HepG2 (cell line): ENCODE measurements around the gene ZNF213. TPM values are rescaled to one million over a fixed set of nuclear protein-coding genes. Genes with fewer than 3 reads are reported as not detected.

Experiments used
- EEA1 ChIP-seq: sonication (generic); formaldehyde crosslinking; IDR thresholded peaks from 2 replicates; pipeline ENCODE4 v1.5.1; 2020; ENCODE audit warnings: mild to moderate bottlenecking, missing genetic modification reagents, borderline replicate concordance
- GABPA ChIP-seq, 2 experiments: IDR thresholded peaks; 2 replicates each; pipeline ENCODE4 v1.6.1; 2011 to 2016; ENCODE audit warnings: low read depth in 2 of 2, low read length in 1 of 2, missing biosample characterization in 1 of 2, missing genetic modification characterization in 1 of 2
- KAT7 ChIP-seq: IDR thresholded peaks from 2 replicates; pipeline ENCODE4 v1.6.1; 2018; ENCODE audit warnings: borderline replicate concordance, missing compliant biosample characterization
- SMAD1 ChIP-seq: sonication (generic); formaldehyde crosslinking; IDR thresholded peaks from 2 replicates; pipeline ENCODE4 v1.4.0; 2020; ENCODE audit warnings: missing genetic modification reagents, low read depth, mild to moderate bottlenecking, borderline replicate concordance
- SMC3 ChIP-seq: IDR thresholded peaks from 2 replicates; pipeline ENCODE4 v1.6.1; 2011; ENCODE audit warnings: low read length, improper control_type of control experiment
- SNRNP70 ChIP-seq: fragments of 200-400 bp; formaldehyde crosslinking; IDR thresholded peaks from 2 replicates; pipeline ENCODE4 v1.6.1; 2017; ENCODE audit warnings: mild to moderate bottlenecking, low read depth, low read length, moderate library complexity
- SP2 ChIP-seq: sonication (generic); formaldehyde crosslinking; IDR thresholded peaks from 2 replicates; pipeline ENCODE4 v1.5.1; 2020; ENCODE audit warnings: mild to moderate bottlenecking, missing genetic modification reagents
- TP53 ChIP-seq: sonication (generic); formaldehyde crosslinking; conservative IDR thresholded peaks from 2 replicates; pipeline ENCODE4 v1.4.0; 2020; ENCODE audit warnings: missing genetic modification reagents
- U2AF1 ChIP-seq: fragments of 200-400 bp; formaldehyde crosslinking; optimal IDR thresholded peaks from 2 replicates; pipeline ENCODE3; 2017; ENCODE audit warnings: mild to moderate bottlenecking, low read depth, low read length
- ZBTB10 ChIP-seq: sonication (generic); formaldehyde crosslinking; IDR thresholded peaks from 2 replicates; pipeline ENCODE4 v1.4.0; 2020; ENCODE audit warnings: missing genetic modification reagents, borderline replicate concordance
- ZBTB2 ChIP-seq: sonication (generic); formaldehyde crosslinking; IDR thresholded peaks from 2 replicates; pipeline ENCODE4 v1.8.0; 2022; ENCODE audit warnings: low read depth, missing genetic modification reagents
- ZBTB37 ChIP-seq: sonication (generic); formaldehyde crosslinking; IDR thresholded peaks from 2 replicates; pipeline ENCODE4 v1.4.0; 2020; ENCODE audit warnings: mild to moderate bottlenecking, missing genetic modification reagents
- ZNF12 ChIP-seq: sonication (generic); formaldehyde crosslinking; IDR thresholded peaks from 2 replicates; pipeline ENCODE4 v1.5.0; 2020; ENCODE audit warnings: missing genetic modification reagents
- ZNF354B ChIP-seq: sonication (generic); formaldehyde crosslinking; IDR thresholded peaks from 2 replicates; pipeline ENCODE4 v1.8.0; 2022; ENCODE audit warnings: mild to moderate bottlenecking, missing genetic modification reagents
- ZNF547 ChIP-seq: sonication (generic); formaldehyde crosslinking; IDR thresholded peaks from 2 replicates; pipeline ENCODE4 v1.5.1; 2020; ENCODE audit warnings: mild to moderate bottlenecking, missing genetic modification reagents
- ZNF572 ChIP-seq: sonication (generic); formaldehyde crosslinking; IDR thresholded peaks from 2 replicates; pipeline ENCODE4 v1.5.1; 2020; ENCODE audit warnings: mild to moderate bottlenecking, missing genetic modification reagents
- ZNF713 ChIP-seq: sonication (generic); formaldehyde crosslinking; IDR thresholded peaks from 2 replicates; pipeline ENCODE4 v1.4.0; 2020; ENCODE audit warnings: mild to moderate bottlenecking, missing genetic modification reagents
- ZNF790 ChIP-seq: sonication (generic); formaldehyde crosslinking; IDR thresholded peaks from 2 replicates; pipeline ENCODE4 v1.8.0; 2022; ENCODE audit warnings: missing genetic modification reagents, mild to moderate bottlenecking, borderline replicate concordance
- ZNF792 ChIP-seq: IDR thresholded peaks from 2 replicates; pipeline ENCODE4 v1.6.1; 2016
- polyA plus RNA-seq, 8 experiments: library from polyadenylated mRNA; depleted of rRNA in 3 of 8; stranded (reverse) in 7 of 8; unstranded in 1 of 8; fragments of >200 nt; fragmentation: Illumina TruSeq in 4 of 8; extraction: Trizol in 4 of 8; gene quantifications; 2 replicates each; pipeline versions ENCODE4 v1.2.1 to v1.2.3, GENCODE V29; 2011 to 2016; ENCODE audit warnings: low read depth in 4 of 8, missing spikeins in 1 of 8, mixed read lengths in 1 of 8; ENCODE audit not compliant: insufficient read depth in 1 of 8
- total RNA-seq, 5 experiments: library from RNA; depleted of rRNA; stranded (reverse); fragments of >200 nt; fragmentation: Illumina TruSeq; extraction: Trizol; gene quantifications; 2 replicates each; pipeline ENCODE4 v1.2.3, GENCODE V29; 2016; ENCODE audit warnings: low read depth in 1 of 5
- TF ChIP-seq, protein P1 (sequence below): IDR thresholded peaks from 2 replicates; pipeline ENCODE4 v1.6.1; 2016; ENCODE audit warnings: missing genetic modification reagents, missing compliant biosample characterization
- TF ChIP-seq, protein P2 (sequence below): IDR thresholded peaks from 2 replicates; pipeline ENCODE4 v1.6.1; 2016; ENCODE audit warnings: low read depth, control low read depth
- TF ChIP-seq, protein P3 (sequence below): sonication (generic); formaldehyde crosslinking; IDR thresholded peaks from 2 replicates; pipeline ENCODE4 v1.4.0; 2020; ENCODE audit warnings: mild to moderate bottlenecking, missing genetic modification reagents

ZNF213 gene
- total and polyA plus RNA-seq, 2 of the 13 experiments (the other 11 are each of a cell fraction or from before 2014, with no cell fraction given), result 0.59 to 0.97 TPM

DNA sequence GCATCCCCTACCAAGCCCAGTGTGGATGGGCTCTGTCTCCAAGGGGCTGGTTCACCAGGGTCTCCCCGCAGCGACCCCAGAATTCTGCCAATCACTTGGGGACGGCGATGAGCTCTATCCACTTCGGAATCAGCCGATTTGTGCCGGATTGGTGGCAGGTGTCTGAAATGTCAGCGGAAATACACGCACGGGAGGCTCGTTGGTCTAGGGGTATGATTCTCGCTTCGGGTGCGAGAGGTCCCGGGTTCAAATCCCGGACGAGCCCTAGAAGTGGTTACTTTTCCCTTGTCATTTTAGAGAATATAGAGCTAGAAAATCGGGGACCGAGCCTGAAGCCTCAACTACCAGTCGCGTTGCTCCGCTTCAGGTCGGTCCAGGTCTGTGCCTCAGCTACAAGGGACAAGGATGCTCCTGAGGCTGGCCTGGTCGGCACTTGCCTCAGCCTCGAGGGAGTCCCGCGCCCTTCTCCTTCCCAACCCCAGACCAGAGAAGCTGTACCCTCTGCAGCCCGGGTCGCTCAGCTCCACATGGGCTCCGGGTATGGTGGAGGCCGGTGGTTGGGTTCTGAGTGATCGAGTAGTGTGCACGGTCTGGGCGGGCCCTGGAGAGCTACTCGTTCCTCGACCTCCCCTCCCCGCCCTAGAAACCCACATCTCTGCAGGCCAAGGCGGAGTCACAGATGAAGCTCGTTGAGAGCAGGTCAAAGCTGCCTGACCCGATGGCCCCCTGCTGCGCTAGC lies 37.2 kb downstream of the ZNF213 start (continued):
- TF ChIP-seq ZNF572 (CRISPR knock-in tag) (no peak), EEA1 (CRISPR knock-in tag) (no peak), ZNF713 (no peak), U2AF1 (no peak), SP2 (CRISPR knock-in tag) (no peak), SMAD1 (CRISPR knock-in tag) (no peak), ZNF790 (CRISPR knock-in tag) (0 out of 2 replicates have a peak, but pooled peaks have one; percentile 33), ZNF354B (CRISPR knock-in tag) (no peak), ZBTB37 (CRISPR knock-in tag) (no peak), ZBTB2 (no peak), GABPA (IDR thresholded peaks at IDR 0.05; ENCODE audit: low read depth, low read length) (peak; percentile 21; the same call in 1 of the 2 replicates), GABPA (CRISPR knock-in tag; IDR thresholded peaks at IDR 0.05; ENCODE audit: low read depth) (peak; percentile 65), SNRNP70 (no peak), ZNF547 (CRISPR knock-in tag) (0 out of 2 replicates have a peak, but pooled peaks have one; percentile 36), SMC3 (no peak), ZNF792 (CRISPR knock-in tag) (no peak), ZBTB10 (CRISPR knock-in tag) (peak; percentile 45; the same call in 1 of the 2 replicates), ZNF12 (CRISPR knock-in tag) (0 out of 2 replicates have a peak, but pooled peaks have one; percentile 27), TP53 (CRISPR knock-in tag) (no peak), KAT7 (CRISPR knock-in tag) (0 out of 2 replicates have a peak, but pooled peaks have one; percentile 42)
- TF ChIP-seq, protein P1, sequence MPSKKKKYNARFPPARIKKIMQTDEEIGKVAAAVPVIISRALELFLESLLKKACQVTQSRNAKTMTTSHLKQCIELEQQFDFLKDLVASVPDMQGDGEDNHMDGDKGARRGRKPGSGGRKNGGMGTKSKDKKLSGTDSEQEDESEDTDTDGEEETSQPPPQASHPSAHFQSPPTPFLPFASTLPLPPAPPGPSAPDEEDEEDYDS (CRISPR knock-in tag), result no peak
- TF ChIP-seq, protein P2, sequence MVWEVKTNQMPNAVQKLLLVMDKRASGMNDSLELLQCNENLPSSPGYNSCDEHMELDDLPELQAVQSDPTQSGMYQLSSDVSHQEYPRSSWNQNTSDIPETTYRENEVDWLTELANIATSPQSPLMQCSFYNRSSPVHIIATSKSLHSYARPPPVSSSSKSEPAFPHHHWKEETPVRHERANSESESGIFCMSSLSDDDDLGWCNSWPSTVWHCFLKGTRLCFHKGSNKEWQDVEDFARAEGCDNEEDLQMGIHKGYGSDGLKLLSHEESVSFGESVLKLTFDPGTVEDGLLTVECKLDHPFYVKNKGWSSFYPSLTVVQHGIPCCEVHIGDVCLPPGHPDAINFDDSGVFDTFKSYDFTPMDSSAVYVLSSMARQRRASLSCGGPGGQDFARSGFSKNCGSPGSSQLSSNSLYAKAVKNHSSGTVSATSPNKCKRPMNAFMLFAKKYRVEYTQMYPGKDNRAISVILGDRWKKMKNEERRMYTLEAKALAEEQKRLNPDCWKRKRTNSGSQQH (CRISPR knock-in tag), result no peak
- TF ChIP-seq, protein P3, sequence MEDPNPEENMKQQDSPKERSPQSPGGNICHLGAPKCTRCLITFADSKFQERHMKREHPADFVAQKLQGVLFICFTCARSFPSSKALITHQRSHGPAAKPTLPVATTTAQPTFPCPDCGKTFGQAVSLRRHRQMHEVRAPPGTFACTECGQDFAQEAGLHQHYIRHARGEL, result no peak
